GM18873 (cell line): ENCODE measurements around the gene APMAP.

ENCODE experiments used
- ATAC-seq: cut with Tn5 transposase; IDR thresholded peaks from one replicate; pipeline ENCODE4 v1.9.1; 2021; ENCODE audit warnings: mild to moderate bottlenecking, moderate library complexity, moderate number of reproducible peaks; ENCODE audit not compliant: unreplicated experiment, low FRiP score

APMAP gene

DNA sequence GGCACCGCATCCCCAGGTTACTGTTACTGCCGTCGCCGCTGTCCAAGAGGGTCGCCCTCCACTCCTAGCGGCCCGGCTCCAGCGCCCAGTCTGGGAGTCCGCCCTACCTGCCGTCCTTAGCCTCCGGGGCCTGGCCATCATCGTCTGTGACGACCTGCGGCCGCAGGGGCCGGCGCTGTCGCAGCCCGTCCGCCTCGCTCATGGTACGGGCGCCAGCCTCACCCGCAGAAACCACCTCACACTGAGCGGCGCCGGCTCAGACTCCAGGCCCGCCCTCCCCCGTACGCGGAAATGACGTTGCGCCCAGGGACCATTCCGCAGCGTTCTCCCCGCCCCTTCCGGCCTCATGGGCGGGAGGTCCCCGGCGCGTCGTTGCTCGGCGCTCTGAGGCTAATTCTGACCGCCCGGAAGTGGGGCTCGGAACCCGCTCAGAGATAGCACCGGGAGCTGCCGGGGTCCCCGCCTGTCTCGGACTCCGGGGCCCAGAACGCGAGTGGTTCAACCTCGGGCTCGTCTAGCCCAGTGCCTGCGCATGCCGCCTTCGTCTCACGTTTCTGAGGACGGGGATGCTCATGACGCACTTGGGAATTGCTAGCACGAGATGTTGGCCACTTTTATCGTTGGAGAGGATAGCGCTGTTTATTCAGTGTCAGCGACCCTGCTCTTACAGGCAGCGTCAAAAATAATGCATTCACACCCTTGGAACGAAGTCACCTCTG lies at the start of gene APMAP:
Gene APMAP, minus strand, starts transcription at position 265 of the 719 bp plus-strand sequence. Its CDS starts 63 bp downstream, at position 202.
- ATAC-seq: peak; percentile 94

DNA sequence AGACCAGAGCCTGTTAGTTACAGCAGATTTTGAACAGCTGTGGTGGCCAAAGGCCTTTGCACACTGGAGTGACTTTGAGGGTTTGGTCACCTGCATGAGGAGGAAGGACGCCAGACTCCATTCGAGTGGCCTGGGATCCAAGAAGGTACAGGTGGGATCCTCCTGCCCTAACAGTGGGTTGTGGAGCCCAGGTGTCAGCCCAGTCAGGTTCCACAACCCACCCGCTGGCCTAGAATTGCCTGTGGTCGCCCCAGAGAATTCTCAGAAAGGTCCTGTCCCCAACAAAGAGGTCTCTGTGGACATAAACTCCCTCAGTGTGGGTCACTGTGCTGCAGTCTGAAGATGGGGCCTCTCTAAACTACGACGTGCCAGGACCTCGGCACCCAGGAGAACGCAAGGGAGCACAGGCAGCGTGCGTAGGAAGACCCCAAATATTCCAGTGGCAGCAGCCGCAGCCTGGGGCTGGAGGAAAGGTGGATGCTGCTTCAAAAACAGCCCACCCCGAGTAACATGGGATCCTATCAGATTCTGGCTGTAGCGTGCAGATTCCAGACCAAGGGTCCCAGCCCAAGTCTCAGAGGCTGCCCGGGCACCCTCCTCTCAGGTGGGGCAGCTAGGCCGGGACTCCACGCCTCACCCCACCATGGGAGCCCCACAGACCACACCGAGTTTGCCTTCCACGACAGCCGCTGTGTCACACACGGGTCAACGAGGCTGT lies 49.4 kb upstream of the APMAP start:
- ATAC-seq: no peak

DNA sequence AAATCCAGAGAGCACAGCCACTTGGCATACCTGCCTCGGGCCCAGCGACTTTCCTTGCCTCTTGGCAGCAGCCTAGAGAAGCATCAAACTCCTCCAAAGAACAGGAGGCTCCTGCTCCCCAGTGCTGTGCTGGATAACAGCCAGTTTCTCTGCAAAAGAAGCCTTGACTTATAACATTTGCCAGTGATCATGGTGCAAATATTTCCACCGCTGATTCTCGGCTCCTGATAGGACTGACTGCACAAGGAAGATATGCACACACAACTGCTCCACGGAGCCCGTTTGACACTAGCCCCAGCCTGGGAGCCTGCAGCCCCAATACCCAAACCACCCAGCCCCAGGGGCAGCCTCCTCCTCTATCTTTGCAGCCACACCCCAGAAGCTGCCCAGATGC lies 47.9 kb upstream of the APMAP start:
- ATAC-seq: no peak

GRCh38 chr20:25039697-25040437 lies 47.3 kb upstream of the APMAP start:
- ATAC-seq: no peak

DNA sequence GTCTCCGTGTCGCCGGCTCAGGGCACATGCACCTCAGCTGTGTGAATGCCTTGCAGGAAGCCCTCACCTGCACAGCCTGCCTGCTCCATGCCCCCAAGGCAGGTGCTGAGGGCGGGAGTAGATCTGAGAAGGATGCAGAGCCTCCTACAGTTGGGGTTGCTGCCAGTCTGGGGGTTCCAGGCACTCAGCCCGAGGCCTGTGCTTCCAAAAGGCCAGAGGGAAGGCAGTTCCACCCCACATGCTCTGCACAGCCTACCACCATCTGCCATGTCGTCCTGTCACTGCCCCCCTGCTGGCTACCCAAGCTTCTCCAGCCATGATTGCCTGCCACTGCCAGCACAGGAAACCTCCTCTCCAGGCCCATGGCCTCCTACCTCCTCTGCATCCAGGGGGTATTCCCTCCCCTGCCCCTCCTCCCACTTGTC lies 46.1 kb upstream of the APMAP start:
- no peak for ATAC-seq

DNA sequence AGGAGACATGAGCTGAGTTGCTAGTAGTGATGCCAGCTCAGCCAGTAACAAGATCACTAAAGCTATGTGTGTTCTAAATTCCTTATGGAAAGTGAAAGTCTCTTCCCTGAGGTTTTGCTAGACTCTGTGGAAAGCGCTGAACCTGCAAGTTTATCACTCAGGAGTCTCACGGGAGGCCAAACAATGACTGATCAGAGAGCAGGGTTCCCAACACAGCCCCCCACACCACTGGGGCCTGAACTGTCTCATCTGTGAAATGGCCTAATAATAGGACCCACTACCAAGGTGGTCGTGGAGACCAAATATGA lies 45.5 kb upstream of the APMAP start:
- ATAC-seq: no peak

GRCh38 chr20:25037288-25038102 lies 44.9 kb upstream of the APMAP start:
- ATAC-seq: no peak

GRCh38 chr20:25036331-25036936 lies 43.9 kb upstream of the APMAP start:
- ATAC-seq: no peak

DNA sequence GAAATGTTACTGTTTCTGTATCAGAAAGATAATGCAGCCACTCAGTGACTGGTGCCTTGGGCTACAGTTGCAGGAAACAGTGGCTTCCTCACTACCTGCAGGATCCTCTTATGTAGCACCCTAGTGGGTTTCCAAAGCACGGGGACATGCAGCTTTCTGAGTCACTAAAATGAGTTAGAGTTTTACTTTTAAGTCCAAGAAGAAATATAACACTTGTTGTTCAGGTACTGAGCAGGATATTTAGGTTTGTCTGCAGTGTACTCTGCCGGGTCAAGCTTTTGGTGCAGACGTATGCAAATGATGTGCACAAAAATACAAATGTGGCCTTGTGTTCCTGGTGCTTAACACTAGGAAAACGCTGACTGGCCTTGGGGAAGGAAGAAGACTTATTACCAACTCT lies 43.4 kb upstream of the APMAP start:
- no peak for ATAC-seq

- ATAC-seq: no peak
Observed at GRCh38 chr20:25033924-25034300, 41.4 kb upstream of the APMAP start.

DNA sequence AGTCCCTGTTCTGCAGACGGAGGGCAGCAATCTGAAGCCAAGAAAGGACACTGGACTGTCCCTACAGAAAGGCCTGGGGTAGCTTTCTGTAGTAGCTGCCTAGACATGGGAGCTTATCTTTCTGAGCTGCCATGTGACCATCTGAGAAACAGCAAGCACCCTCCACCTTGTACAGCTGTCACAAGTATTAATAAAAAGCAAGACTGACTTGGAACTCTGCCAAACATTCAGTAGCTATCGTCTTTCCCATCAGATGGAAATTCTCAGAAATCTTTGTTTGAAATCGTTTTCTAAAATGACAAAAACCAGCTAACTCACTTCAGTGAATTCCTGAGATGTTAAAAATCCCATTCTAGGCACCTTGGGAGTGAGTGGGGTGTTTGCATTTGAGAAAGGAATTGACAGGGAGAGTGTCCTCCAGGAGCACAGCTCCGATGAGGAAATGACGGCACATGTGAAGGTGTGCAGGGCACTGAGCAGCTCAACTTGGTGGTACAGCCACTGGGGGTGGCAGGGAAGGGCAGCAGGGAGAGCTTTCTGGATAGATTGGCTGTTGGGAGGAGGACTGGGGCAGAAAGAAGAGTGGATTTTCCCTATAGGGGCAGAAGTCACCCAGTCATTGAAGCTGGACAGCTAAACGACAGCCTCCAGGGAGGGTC lies 40.8 kb upstream of the APMAP start:
- no peak for ATAC-seq

- no peak for ATAC-seq
Observed at GRCh38 chr20:25032478-25033264, 40.1 kb upstream of the APMAP start.

DNA sequence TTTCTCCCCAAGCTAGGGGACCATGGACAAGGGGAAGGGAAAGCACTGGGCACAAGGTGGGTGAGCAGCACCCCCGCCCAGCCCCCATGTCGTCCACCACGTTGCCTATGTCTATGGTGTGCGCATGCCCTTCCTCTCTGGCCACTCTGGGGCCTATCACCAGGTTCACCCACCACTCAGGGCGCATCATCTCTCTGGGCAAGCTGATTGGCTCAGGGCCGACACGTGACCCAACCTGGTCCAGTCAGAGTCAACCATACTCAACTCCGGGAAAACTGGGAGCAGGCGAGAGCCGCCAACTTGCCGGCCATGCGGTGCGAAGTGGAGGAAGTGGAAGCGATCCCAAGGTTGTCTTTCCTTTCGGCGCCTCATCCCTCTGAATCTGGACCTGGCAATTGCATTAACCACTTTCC lies 39.5 kb upstream of the APMAP start:
- ATAC-seq: no peak

GRCh38 chr20:25031241-25031640 lies 38.7 kb upstream of the APMAP start:
- no peak for ATAC-seq

- ATAC-seq: no peak
Observed at GRCh38 chr20:25030649-25031207, 38.2 kb upstream of the APMAP start.

- no peak for ATAC-seq
Observed at GRCh38 chr20:25030007-25030648, 37.6 kb upstream of the APMAP start.

- no peak for ATAC-seq
Observed at GRCh38 chr20:25025986-25026605, 33.5 kb upstream of the APMAP start.
